ENCODE results near the gene AMPH. TPM values are rescaled to one million over a fixed set of nuclear protein-coding genes. Genes with fewer than 3 reads are reported as not detected.
A peak's percentile ranks its signal among the peaks of the same experiment; 100 is the strongest.

Gene AMPH
- total and polyA plus RNA-seq, 8 donors, result 0.22 to 6.8 (median 1.3) TPM

GRCh38 chr7:38675494-38676106, 44.4 kb upstream of the AMPH start:
- FAIRE-seq (no peak), ATAC-seq (peak in 2 of 4 donors; percentile 28 to 31), DNase-seq (no peak)
- 32 to 40% methylated on average over 8 of the region's 8 CpGs for WGBS, 2 donors
- no peaks in the 10 kb centered on the region for H3K9me3 ChIP-seq
- no peak overlapping the region for H3K27ac ChIP-seq
- intact Hi-C loops (cut with DNase I), result no loop called here
- no peak for TF ChIP-seq CTCF (IDR thresholded peaks at IDR 0.05)
- H3K36me3 ChIP-seq, result no peaks in the 10 kb centered on the region
- H3K4me3 ChIP-seq, result no peak overlapping the region
- H3K27me3 ChIP-seq, result no peaks in the 10 kb centered on the region
- H3K4me1 ChIP-seq, result no peaks in the 10 kb centered on the region

GRCh38 chr7:38674513-38674912, 43.3 kb upstream of the AMPH start:
- H3K4me3 ChIP-seq, result no peak overlapping the region
- H3K4me1 ChIP-seq, result no peaks in the 10 kb centered on the region
- intact Hi-C loops (cut with DNase I), result no loop called here
- no peaks in the 10 kb centered on the region for H3K36me3 ChIP-seq
- 36 to 41% methylated on average over 1 of the region's 1 CpG for WGBS, 2 donors
- ATAC-seq (no peak), DNase-seq (no peak), FAIRE-seq (no peak)
- no peaks in the 10 kb centered on the region for H3K9me3 ChIP-seq
- H3K27ac ChIP-seq, result no peak overlapping the region
- H3K27me3 ChIP-seq, result no peaks in the 10 kb centered on the region
- no peak for TF ChIP-seq CTCF (IDR thresholded peaks at IDR 0.05)

GRCh38 chr7:38673795-38674194, 42.6 kb upstream of the AMPH start:
- intact Hi-C loops (cut with DNase I), result no loop called here
- no peaks in the 10 kb centered on the region for H3K36me3 ChIP-seq
- no peaks in the 10 kb centered on the region for H3K27me3 ChIP-seq
- H3K9me3 ChIP-seq, result no peaks in the 10 kb centered on the region
- DNase-seq (no peak), FAIRE-seq (no peak), ATAC-seq (peak in 3 of 4 donors; percentile 30 to 72 (median 42))
- no peak for TF ChIP-seq CTCF (IDR thresholded peaks at IDR 0.05)
- no peak overlapping the region for H3K27ac ChIP-seq
- no peaks in the 10 kb centered on the region for H3K4me1 ChIP-seq
- H3K4me3 ChIP-seq, result no peak overlapping the region
- 51 to 63% methylated on average over 3 of the region's 3 CpGs for WGBS, 2 donors

- no peak for TF ChIP-seq CTCF (IDR thresholded peaks at IDR 0.05)
- intact Hi-C loops (cut with DNase I), result no loop called here
- no peak for DNase-seq
- no peak for ATAC-seq
- no peaks in the 10 kb centered on the region for H3K27me3 ChIP-seq
- WGBS, 2 donors, result 44 to 64% methylated on average over 12 of the region's 12 CpGs
- no peak for FAIRE-seq
- H3K27ac ChIP-seq, result no peak overlapping the region
- no peaks in the 10 kb centered on the region for H3K4me1 ChIP-seq
- H3K36me3 ChIP-seq, result no peaks in the 10 kb centered on the region
- H3K9me3 ChIP-seq, result no peaks in the 10 kb centered on the region
- H3K4me3 ChIP-seq, result no peak overlapping the region
Observed at GRCh38 chr7:38671911-38672905, 41.0 kb upstream of the AMPH start.
